Trophoblast cell (in vitro differentiated cells and primary cell): ENCODE results near the gene USP48. TPM values are rescaled to one million over a fixed set of nuclear protein-coding genes. Genes with fewer than 3 reads are reported as not detected.

ENCODE experiments used
- DNase-seq, 2 donors: peaks; one replicate each; pipeline ENCODE4 v3.0.0-alpha.2; 2016
- H2AFZ ChIP-seq: 2 replicates; pipeline ENCODE4 v1.6.1; 2013; ENCODE audit warnings: low read length, moderate library complexity, mild to moderate bottlenecking; ENCODE audit not compliant: insufficient read depth, poor library complexity
- H2AK5ac ChIP-seq: 2 replicates; pipeline ENCODE4 v1.6.1; 2013; ENCODE audit warnings: mild to moderate bottlenecking, low read length
- H2BK120ac ChIP-seq: 2 replicates; pipeline ENCODE4 v1.6.1; 2013; ENCODE audit warnings: low read length, mild to moderate bottlenecking, moderate library complexity; ENCODE audit not compliant: insufficient read depth, poor library complexity
- H2BK12ac ChIP-seq: 2 replicates; pipeline ENCODE4 v1.6.1; 2013; ENCODE audit warnings: mild to moderate bottlenecking, low read length, moderate library complexity
- H2BK5ac ChIP-seq: 2 replicates; pipeline ENCODE4 v1.6.1; 2013; ENCODE audit warnings: low read length, low read depth, moderate library complexity, mild to moderate bottlenecking; ENCODE audit not compliant: poor library complexity
- H3K14ac ChIP-seq: 2 replicates; pipeline ENCODE4 v1.6.1; 2013; ENCODE audit warnings: mild to moderate bottlenecking, low read length
- H3K18ac ChIP-seq: 2 replicates; pipeline ENCODE4 v1.6.1; 2013; ENCODE audit warnings: mild to moderate bottlenecking, low read length
- H3K23ac ChIP-seq: 2 replicates; pipeline ENCODE4 v1.6.1; 2013; ENCODE audit warnings: low read length
- H3K27ac ChIP-seq: 2 replicates; pipeline ENCODE4 v1.5.1; 2013; ENCODE audit warnings: low read depth, mild to moderate bottlenecking, inconsistent platforms, low read length, moderate library complexity
- H3K27me3 ChIP-seq: 2 replicates; pipeline ENCODE4 v1.6.1; 2013; ENCODE audit warnings: inconsistent platforms, mild to moderate bottlenecking, low read length, moderate library complexity; ENCODE audit not compliant: insufficient read depth
- H3K36me3 ChIP-seq, 2 experiments: 1 replicate in 1 of 2; 2 replicates in 1 of 2; pipeline ENCODE4 v1.6.1; 2013; ENCODE audit warnings: low read length in 2 of 2, mild to moderate bottlenecking in 2 of 2, moderate library complexity in 1 of 2; ENCODE audit not compliant: insufficient read depth in 2 of 2, control insufficient read depth in 1 of 2
- H3K4ac ChIP-seq: 2 replicates; pipeline ENCODE4 v1.6.1; 2013; ENCODE audit warnings: low read depth, mild to moderate bottlenecking, low read length, moderate library complexity
- H3K4me1 ChIP-seq, 2 experiments: 1 replicate in 1 of 2; 2 replicates in 1 of 2; pipeline ENCODE4 v1.6.1; 2013; ENCODE audit warnings: low read length in 2 of 2, mild to moderate bottlenecking in 2 of 2, moderate library complexity in 1 of 2; ENCODE audit not compliant: insufficient read depth in 2 of 2, control insufficient read depth in 1 of 2
- H3K4me2 ChIP-seq: 2 replicates; pipeline ENCODE4 v1.6.1; 2013; ENCODE audit warnings: inconsistent platforms, mild to moderate bottlenecking, low read length, moderate library complexity
- H3K4me3 ChIP-seq: 2 replicates; pipeline ENCODE4 v1.5.1; 2013; ENCODE audit warnings: mild to moderate bottlenecking, low read depth, low read length, inconsistent platforms
- H3K79me1 ChIP-seq: one replicate; pipeline ENCODE4 v1.6.1; 2013; ENCODE audit warnings: low read length
- H3K79me2 ChIP-seq: 2 replicates; pipeline ENCODE4 v1.6.1; 2013; ENCODE audit warnings: low read length, mild to moderate bottlenecking; ENCODE audit not compliant: control insufficient read depth, insufficient read depth, poor library complexity
- H3K9ac ChIP-seq: 2 replicates; pipeline ENCODE4 v1.6.1; 2013; ENCODE audit warnings: mild to moderate bottlenecking, low read length
- H3K9me3 ChIP-seq: 2 replicates; pipeline ENCODE4 v1.6.1; 2013; ENCODE audit warnings: low read depth, mild to moderate bottlenecking, control low read depth, inconsistent platforms, low read length; ENCODE audit not compliant: insufficient read depth
- H4K12ac ChIP-seq: 2 replicates; pipeline ENCODE4 v1.6.1; 2013; ENCODE audit warnings: low read depth, mild to moderate bottlenecking, low read length, moderate library complexity
- H4K8ac ChIP-seq: 2 replicates; pipeline ENCODE4 v1.6.1; 2013; ENCODE audit warnings: low read depth, mild to moderate bottlenecking, low read length, moderate library complexity
- H4K91ac ChIP-seq: one replicate; pipeline ENCODE4 v1.6.1; 2013; ENCODE audit warnings: low read depth, mild to moderate bottlenecking, low read length, moderate library complexity
- WGBS: extraction: QIAGEN DNeasy Blood & Tissue Kit; methylation state at CpG from one replicate; pipeline ENCODE4 v1.1.7; 2013; ENCODE audit warnings: missing lambda C conversion rate; ENCODE audit not compliant: insufficient read length, insufficient coverage; ENCODE audit errors: extremely low coverage; 5-methylcytosine and 5-hydroxymethylcytosine counted together
- polyA plus RNA-seq: library from polyadenylated mRNA; stranded (reverse); fragments of 200-250 nt; gene quantifications from 2 replicates; pipeline ENCODE4 v1.2.3, GENCODE V29; 2013

USP48 gene
- polyA plus RNA-seq = 37.7 and 38.4 TPM in 2 replicates

GRCh38 chr1:21782868-21783678 lies at the start of gene USP48:
Gene USP48, minus strand, starts transcription at chr1:21783149. Its CDS starts 192 bp downstream, at chr1:21782957.
- WGBS = no CpG with 5 or more reads among the region's 82 CpGs
- Histone ChIP-seq H3K23ac (no peak within 1 kb of the TSS), H3K4me3 (peak within 1 kb of the TSS; percentile 93), H3K36me3 (no peaks in the 10 kb centered on the region), H3K4ac (peak within 1 kb of the TSS; percentile 89), H3K79me2 (peaks cover 19% of the 10 kb centered on the region), H2BK120ac (peak within 1 kb of the TSS; percentile 97), H2BK5ac (peak within 1 kb of the TSS; percentile 97), H3K4me1 (peaks cover 3 to 4% of the 10 kb centered on the region in 2 experiments), H3K14ac (peak within 1 kb of the TSS; percentile 97), H4K8ac (peak within 1 kb of the TSS; percentile 99), H4K91ac (peak within 1 kb of the TSS; percentile 99), H3K9ac (peak within 1 kb of the TSS; percentile 96), H3K9me3 (no peaks in the 10 kb centered on the region), H4K12ac (peak within 1 kb of the TSS; percentile 91), H2BK12ac (no peak within 1 kb of the TSS), H2AFZ (peak within 1 kb of the TSS; percentile 81), H2AK5ac (peak within 1 kb of the TSS; percentile 84), H3K4me2 (peak within 1 kb of the TSS; percentile 85), H3K27me3 (no peaks in the 10 kb centered on the region), H3K18ac (peak within 1 kb of the TSS; percentile 86), H3K79me1 (peaks cover 13% of the 10 kb centered on the region), H3K27ac (peak within 1 kb of the TSS; percentile 98)
- DNase-seq = peak; percentile 96 to 98

- Histone ChIP-seq H4K8ac (no peak overlapping the region), H3K27me3 (no peaks in the 10 kb centered on the region), H3K27ac (no peak overlapping the region), H3K4me1 (no peaks in the 10 kb centered on the region), H3K9me3 (peaks cover 20% of the 10 kb centered on the region), H3K4me2 (no peak overlapping the region), H3K36me3 (peaks cover 90 to 95% of the 10 kb centered on the region in 2 experiments), H4K91ac (no peak overlapping the region), H2BK12ac (no peak overlapping the region), H3K4ac (no peak overlapping the region), H3K14ac (no peak overlapping the region), H3K9ac (no peak overlapping the region), H2AK5ac (no peak overlapping the region), H3K18ac (no peak overlapping the region), H3K23ac (no peak overlapping the region), H2AFZ (no peak overlapping the region), H2BK5ac (no peak overlapping the region), H3K79me2 (no peaks in the 10 kb centered on the region), H4K12ac (no peak overlapping the region), H3K79me1 (no peaks in the 10 kb centered on the region), H2BK120ac (no peak overlapping the region), H3K4me3 (no peak overlapping the region)
- no peak for DNase-seq
- no CpG with 5 or more reads among the region's 14 CpGs for WGBS
These were observed 48.6 kb upstream of the USP48 start for GRCh38 chr1:21831454-21831970.

- Histone ChIP-seq H2BK5ac (no peak overlapping the region), H2BK12ac (no peak overlapping the region), H3K79me1 (no peaks in the 10 kb centered on the region), H2AK5ac (no peak overlapping the region), H4K12ac (no peak overlapping the region), H3K9me3 (peaks cover 19% of the 10 kb centered on the region), H2AFZ (no peak overlapping the region), H4K91ac (no peak overlapping the region), H3K4me2 (no peak overlapping the region), H3K4me3 (peak overlapping the region; percentile 1), H3K36me3 (peaks cover 90 to 95% of the 10 kb centered on the region in 2 experiments), H3K14ac (no peak overlapping the region), H3K27me3 (no peaks in the 10 kb centered on the region), H3K18ac (no peak overlapping the region), H3K79me2 (no peaks in the 10 kb centered on the region), H3K9ac (no peak overlapping the region), H3K4me1 (no peaks in the 10 kb centered on the region), H4K8ac (no peak overlapping the region), H3K23ac (no peak overlapping the region), H3K27ac (no peak overlapping the region), H2BK120ac (no peak overlapping the region), H3K4ac (no peak overlapping the region)
- no CpG with 5 or more reads among the region's 23 CpGs for WGBS
- no peak for DNase-seq
These were observed 48.0 kb upstream of the USP48 start for GRCh38 chr1:21830792-21831453.

GRCh38 chr1:21829294-21829693 lies 46.3 kb upstream of the USP48 start:
- H3K4me3 ChIP-seq = no peak overlapping the region
- H4K91ac ChIP-seq = no peak overlapping the region
- H3K79me2 ChIP-seq = no peaks in the 10 kb centered on the region
- H2AK5ac ChIP-seq = no peak overlapping the region
- no peak overlapping the region for H2BK12ac ChIP-seq
- H3K23ac ChIP-seq = no peak overlapping the region
- H3K27me3 ChIP-seq = no peaks in the 10 kb centered on the region
- H3K4me1 ChIP-seq = no peaks in the 10 kb centered on the region
- no peak overlapping the region for H3K27ac ChIP-seq
- H2AFZ ChIP-seq = no peak overlapping the region
- H3K4ac ChIP-seq = no peak overlapping the region
- no CpG with 5 or more reads among the region's 17 CpGs for WGBS
- H3K79me1 ChIP-seq = no peaks in the 10 kb centered on the region
- H2BK5ac ChIP-seq = no peak overlapping the region
- no peak overlapping the region for H2BK120ac ChIP-seq
- DNase-seq = no peak
- no peak overlapping the region for H3K4me2 ChIP-seq
- no peak overlapping the region for H3K18ac ChIP-seq
- H4K8ac ChIP-seq = no peak overlapping the region
- H4K12ac ChIP-seq = no peak overlapping the region
- H3K9me3 ChIP-seq = peaks cover 13% of the 10 kb centered on the region
- H3K36me3 ChIP-seq = peaks cover 86 to 90% of the 10 kb centered on the region in 2 experiments
- no peak overlapping the region for H3K9ac ChIP-seq
- no peak overlapping the region for H3K14ac ChIP-seq
